Astrocyte (in vitro differentiated cells and primary cell): ENCODE measurements around the gene CCDC40. TPM values are rescaled to one million over a fixed set of nuclear protein-coding genes. Genes with fewer than 3 reads are reported as not detected.

Experiments
- DNase-seq: peaks from one replicate; pipeline ENCODE4 v3.0.0-alpha.2; 2010; ENCODE audit warnings: low read depth
- FAIRE-seq: peaks from 2 replicates; lab custom pipeline; 2011; peaks lifted over from hg19 to GRCh38; lab: Jason Lieb, UNC
- H2AFZ ChIP-seq: 2 replicates; pipeline ENCODE4 v1.6.0; 2012; ENCODE audit warnings: low read depth, low read length, inconsistent platforms
- H3K27ac ChIP-seq: 2 replicates; pipeline ENCODE4 v1.5.1; 2011; ENCODE audit warnings: low read depth, low read length, inconsistent platforms
- H3K27me3 ChIP-seq: 2 replicates; pipeline ENCODE4 v1.6.0; 2011; ENCODE audit warnings: low read length, inconsistent platforms; ENCODE audit not compliant: insufficient read depth
- H3K36me3 ChIP-seq: 2 replicates; pipeline ENCODE4 v1.5.1; 2011; ENCODE audit warnings: low read length, inconsistent platforms; ENCODE audit not compliant: insufficient read depth
- H3K4me1 ChIP-seq: 2 replicates; pipeline ENCODE4 v1.5.1; 2011; ENCODE audit warnings: low read length, inconsistent platforms; ENCODE audit not compliant: insufficient read depth
- H3K4me2 ChIP-seq: 2 replicates; pipeline ENCODE4 v1.6.0; 2012; ENCODE audit warnings: low read length, inconsistent platforms
- H3K4me3 ChIP-seq: 2 replicates; pipeline ENCODE4 v1.5.1; 2011; ENCODE audit warnings: low read depth, mild to moderate bottlenecking, low read length, inconsistent platforms; ENCODE audit not compliant: insufficient read depth
- H3K79me2 ChIP-seq: 2 replicates; pipeline ENCODE4 v1.6.0; 2012; ENCODE audit warnings: mild to moderate bottlenecking, low read length, inconsistent platforms; ENCODE audit not compliant: insufficient read depth
- H3K9ac ChIP-seq: 2 replicates; pipeline ENCODE4 v1.6.0; 2012; ENCODE audit warnings: mild to moderate bottlenecking, low read length, inconsistent platforms
- H3K9me3 ChIP-seq: 2 replicates; pipeline ENCODE4 v1.5.1; 2012; ENCODE audit warnings: low read depth, mild to moderate bottlenecking, low read length, inconsistent platforms; ENCODE audit not compliant: insufficient read depth
- H4K20me1 ChIP-seq: 2 replicates; pipeline ENCODE4 v1.6.0; 2012; ENCODE audit warnings: low read length, inconsistent platforms; ENCODE audit not compliant: insufficient read depth
- H3K27ac Mint-ChIP-seq: one replicate; pipeline ENCODE4 v1.8.0; 2021; ENCODE audit warnings: mild to moderate bottlenecking, mixed read lengths; ENCODE audit not compliant: unreplicated experiment
- H3K27me3 Mint-ChIP-seq: one replicate; pipeline ENCODE4 v1.8.0; 2021; ENCODE audit warnings: low read depth, mixed read lengths; ENCODE audit not compliant: unreplicated experiment
- H3K36me3 Mint-ChIP-seq: one replicate; pipeline ENCODE4 v1.8.0; 2021; ENCODE audit warnings: low read depth, mixed read lengths; ENCODE audit not compliant: unreplicated experiment
- H3K4me1 Mint-ChIP-seq: one replicate; pipeline ENCODE4 v1.8.0; 2021; ENCODE audit warnings: low read depth, mixed read lengths; ENCODE audit not compliant: unreplicated experiment
- H3K4me3 Mint-ChIP-seq: one replicate; pipeline ENCODE4 v1.8.0; 2021; ENCODE audit warnings: mild to moderate bottlenecking, moderate library complexity, mixed read lengths; ENCODE audit not compliant: unreplicated experiment
- H3K9me3 Mint-ChIP-seq: one replicate; pipeline ENCODE4 v1.8.0; 2021; ENCODE audit warnings: mild to moderate bottlenecking, mixed read lengths; ENCODE audit not compliant: unreplicated experiment
- EZH2 ChIP-seq: IDR thresholded peaks from 2 replicates; pipeline ENCODE4 v1.6.1; 2012; ENCODE audit warnings: mild to moderate bottlenecking, low read length, inconsistent platforms; ENCODE audit not compliant: insufficient read depth
- total RNA-seq: library from RNA; stranded (reverse); gene quantifications from 2 replicates; pipeline ENCODE4 v1.2.1, GENCODE V29; 2021
- TF ChIP-seq, protein P1 (sequence below): IDR thresholded peaks from 2 replicates; pipeline ENCODE4 v1.5.1; 2011; ENCODE audit warnings: low read depth, mild to moderate bottlenecking, inconsistent platforms, low read length, moderate library complexity; ENCODE audit not compliant: insufficient read depth

The CCDC40 gene
- total RNA-seq, 1 donor from 2014 or later: 7.0 TPM

DNA sequence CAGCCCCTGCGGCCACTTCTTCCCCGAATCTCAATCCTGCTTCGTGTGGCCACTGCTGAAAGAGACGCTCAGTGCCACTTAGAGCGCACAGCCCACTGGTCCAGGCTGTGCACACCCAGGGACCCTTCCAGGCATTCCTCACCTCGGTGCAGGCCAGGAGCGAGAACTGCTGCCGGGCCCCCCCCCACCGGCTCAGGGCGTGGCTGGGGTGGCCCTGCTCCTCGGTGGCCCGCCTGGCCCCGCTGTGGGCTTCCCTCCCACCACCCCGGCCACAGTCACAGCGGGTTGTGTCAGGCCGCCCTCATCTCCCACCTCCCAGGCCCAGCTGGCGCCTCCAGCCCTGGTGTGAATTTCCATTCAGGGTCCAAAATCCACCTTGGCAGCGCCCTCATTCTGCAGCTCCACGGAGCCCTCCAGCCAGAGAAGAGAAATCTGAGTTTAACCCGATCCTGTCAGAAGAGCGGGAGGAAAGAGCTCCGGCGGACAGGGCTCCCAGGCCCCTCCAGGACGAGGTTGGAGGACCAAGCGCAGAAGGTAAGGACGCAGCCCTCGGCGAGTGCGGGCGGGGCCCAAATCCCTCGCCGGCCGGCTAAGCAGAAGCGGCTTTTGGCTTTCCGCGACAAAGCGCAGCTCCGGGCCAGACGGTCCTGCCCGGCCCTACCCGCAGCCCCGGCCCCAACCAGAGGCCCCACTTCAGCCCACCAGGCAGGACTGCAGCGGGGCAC lies 12.8 kb upstream of the CCDC40 start:
- H3K9ac ChIP-seq: no peak overlapping the region
- peaks cover 4% of the 10 kb centered on the region for H3K36me3 Mint-ChIP-seq
- DNase-seq (no peak), FAIRE-seq (no peak)
- no peak overlapping the region for H3K27ac ChIP-seq
- no peaks in the 10 kb centered on the region for H3K36me3 ChIP-seq
- H3K4me3 Mint-ChIP-seq: no peak overlapping the region
- no peak overlapping the region for H3K27ac Mint-ChIP-seq
- H3K9me3 Mint-ChIP-seq: no peaks in the 10 kb centered on the region
- no peak for TF ChIP-seq EZH2
- TF ChIP-seq, protein P1, sequence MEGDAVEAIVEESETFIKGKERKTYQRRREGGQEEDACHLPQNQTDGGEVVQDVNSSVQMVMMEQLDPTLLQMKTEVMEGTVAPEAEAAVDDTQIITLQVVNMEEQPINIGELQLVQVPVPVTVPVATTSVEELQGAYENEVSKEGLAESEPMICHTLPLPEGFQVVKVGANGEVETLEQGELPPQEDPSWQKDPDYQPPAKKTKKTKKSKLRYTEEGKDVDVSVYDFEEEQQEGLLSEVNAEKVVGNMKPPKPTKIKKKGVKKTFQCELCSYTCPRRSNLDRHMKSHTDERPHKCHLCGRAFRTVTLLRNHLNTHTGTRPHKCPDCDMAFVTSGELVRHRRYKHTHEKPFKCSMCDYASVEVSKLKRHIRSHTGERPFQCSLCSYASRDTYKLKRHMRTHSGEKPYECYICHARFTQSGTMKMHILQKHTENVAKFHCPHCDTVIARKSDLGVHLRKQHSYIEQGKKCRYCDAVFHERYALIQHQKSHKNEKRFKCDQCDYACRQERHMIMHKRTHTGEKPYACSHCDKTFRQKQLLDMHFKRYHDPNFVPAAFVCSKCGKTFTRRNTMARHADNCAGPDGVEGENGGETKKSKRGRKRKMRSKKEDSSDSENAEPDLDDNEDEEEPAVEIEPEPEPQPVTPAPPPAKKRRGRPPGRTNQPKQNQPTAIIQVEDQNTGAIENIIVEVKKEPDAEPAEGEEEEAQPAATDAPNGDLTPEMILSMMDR: no peak
- no peak overlapping the region for H3K4me2 ChIP-seq
- H3K79me2 ChIP-seq: peaks cover 53% of the 10 kb centered on the region
- peaks cover 77% of the 10 kb centered on the region for H4K20me1 ChIP-seq
- peaks cover 3% of the 10 kb centered on the region for H3K4me1 Mint-ChIP-seq
- peaks cover 5% of the 10 kb centered on the region for H3K4me1 ChIP-seq
- no peaks in the 10 kb centered on the region for H3K27me3 ChIP-seq
- no peak overlapping the region for H2AFZ ChIP-seq
- H3K9me3 ChIP-seq: no peaks in the 10 kb centered on the region
- H3K4me3 ChIP-seq: no peak overlapping the region
- H3K27me3 Mint-ChIP-seq: no peaks in the 10 kb centered on the region

DNA sequence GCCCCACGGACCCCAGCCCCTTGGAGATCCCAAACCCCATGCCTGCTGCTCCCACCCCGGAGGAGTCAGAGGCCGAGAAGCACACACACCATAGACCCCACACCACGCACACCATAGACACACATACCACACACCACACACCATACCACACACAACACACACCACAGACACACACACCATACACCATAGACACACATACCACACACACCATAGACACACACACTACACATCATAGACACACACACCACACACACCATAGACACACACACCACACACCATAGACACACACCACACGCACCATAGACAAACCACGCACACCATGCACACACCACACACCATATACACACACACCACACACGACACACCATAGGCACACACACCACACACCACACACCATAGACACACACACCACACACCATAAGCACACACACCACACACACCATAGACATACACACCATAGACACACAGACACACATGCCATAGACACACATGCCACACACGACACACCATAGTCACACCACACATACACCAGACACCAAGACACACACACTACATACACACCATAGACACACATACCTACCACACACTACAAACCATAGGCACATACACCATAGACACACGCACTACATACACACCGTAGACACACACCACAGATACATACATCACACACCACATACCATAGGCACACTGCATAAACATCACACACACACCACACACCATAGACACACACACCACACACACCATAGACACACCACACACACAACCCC lies 12.1 kb upstream of the CCDC40 start:
- Mint-ChIP-seq H3K36me3 (peaks cover 4% of the 10 kb centered on the region), H3K4me3 (no peak overlapping the region), H3K27me3 (no peaks in the 10 kb centered on the region), H3K27ac (no peak overlapping the region), H3K9me3 (no peaks in the 10 kb centered on the region), H3K4me1 (peaks cover 11% of the 10 kb centered on the region)
- no peaks in the 10 kb centered on the region for H3K36me3 ChIP-seq
- no peak overlapping the region for H3K4me3 ChIP-seq
- H3K4me2 ChIP-seq: no peak overlapping the region
- no peak for TF ChIP-seq EZH2
- TF ChIP-seq, protein P1: no peak
- H4K20me1 ChIP-seq: peaks cover 77% of the 10 kb centered on the region
- no peaks in the 10 kb centered on the region for H3K9me3 ChIP-seq
- peak; percentile 96 for FAIRE-seq
- no peak overlapping the region for H2AFZ ChIP-seq
- H3K79me2 ChIP-seq: peaks cover 60% of the 10 kb centered on the region
- peak overlapping the region; percentile 16 for H3K9ac ChIP-seq
- DNase-seq: no peak
- no peaks in the 10 kb centered on the region for H3K27me3 ChIP-seq
- H3K4me1 ChIP-seq: peaks cover 12% of the 10 kb centered on the region
- H3K27ac ChIP-seq: no peak overlapping the region
